WERI-Rb-1 (cell line): ENCODE measurements around the gene TBC1D5.

Source experiments
- DNase-seq: peaks from one replicate; pipeline ENCODE4 v3.0.0-alpha.2; 2020
- H3K27ac ChIP-seq: fragments of 250-450 bp; sonication (Bioruptor Pico); 2 replicates; pipeline ENCODE4 v1.5.1; 2020; ENCODE audit warnings: mild to moderate bottlenecking, moderate library complexity
- H3K27me3 ChIP-seq: fragments of 250-450 bp; sonication (Bioruptor Pico); 2 replicates; pipeline ENCODE4 v1.5.1; 2021; ENCODE audit warnings: mild to moderate bottlenecking, low read depth, moderate library complexity; ENCODE audit not compliant: insufficient read depth, severe bottlenecking
- H3K36me3 ChIP-seq: fragments of 250-450 bp; sonication (Bioruptor Pico); 2 replicates; pipeline ENCODE4 v1.5.1; 2020; ENCODE audit warnings: mild to moderate bottlenecking, moderate library complexity
- H3K4me3 ChIP-seq: 2 replicates; pipeline ENCODE4 v1.5.1; 2011; ENCODE audit warnings: low read depth, mild to moderate bottlenecking, control low read depth, low read length
- H3K9me3 ChIP-seq: fragments of 250-450 bp; sonication (Bioruptor Pico); 2 replicates; pipeline ENCODE4 v1.5.1; 2021; ENCODE audit warnings: mild to moderate bottlenecking, moderate library complexity; ENCODE audit not compliant: severe bottlenecking
- TF ChIP-seq, protein P1 (sequence below): IDR thresholded peaks from 2 replicates; pipeline ENCODE4 v1.5.1; 2011; ENCODE audit warnings: low read depth, mild to moderate bottlenecking, control low read depth, inconsistent platforms, low read length

Gene TBC1D5

DNA sequence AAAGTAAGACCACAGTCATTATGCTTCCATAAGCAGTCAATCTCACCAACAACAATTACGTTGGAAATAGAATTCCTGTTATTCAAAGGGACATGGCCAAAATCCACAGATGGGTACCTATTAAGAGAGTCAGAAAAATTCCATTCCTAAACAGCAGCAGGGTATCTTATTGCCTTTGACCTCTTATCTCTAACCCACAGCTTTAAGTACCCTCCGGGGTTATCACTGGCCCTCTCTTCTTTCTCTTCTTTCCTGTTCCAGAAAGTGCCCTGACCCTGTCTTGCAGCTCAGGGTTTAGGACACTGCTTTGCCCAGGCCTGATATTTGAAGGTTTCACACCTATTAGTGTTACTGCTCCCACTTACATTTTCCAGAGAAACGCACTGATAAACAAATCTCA is 428.7 kb downstream of the TBC1D5 start:
- TF ChIP-seq, protein P1, sequence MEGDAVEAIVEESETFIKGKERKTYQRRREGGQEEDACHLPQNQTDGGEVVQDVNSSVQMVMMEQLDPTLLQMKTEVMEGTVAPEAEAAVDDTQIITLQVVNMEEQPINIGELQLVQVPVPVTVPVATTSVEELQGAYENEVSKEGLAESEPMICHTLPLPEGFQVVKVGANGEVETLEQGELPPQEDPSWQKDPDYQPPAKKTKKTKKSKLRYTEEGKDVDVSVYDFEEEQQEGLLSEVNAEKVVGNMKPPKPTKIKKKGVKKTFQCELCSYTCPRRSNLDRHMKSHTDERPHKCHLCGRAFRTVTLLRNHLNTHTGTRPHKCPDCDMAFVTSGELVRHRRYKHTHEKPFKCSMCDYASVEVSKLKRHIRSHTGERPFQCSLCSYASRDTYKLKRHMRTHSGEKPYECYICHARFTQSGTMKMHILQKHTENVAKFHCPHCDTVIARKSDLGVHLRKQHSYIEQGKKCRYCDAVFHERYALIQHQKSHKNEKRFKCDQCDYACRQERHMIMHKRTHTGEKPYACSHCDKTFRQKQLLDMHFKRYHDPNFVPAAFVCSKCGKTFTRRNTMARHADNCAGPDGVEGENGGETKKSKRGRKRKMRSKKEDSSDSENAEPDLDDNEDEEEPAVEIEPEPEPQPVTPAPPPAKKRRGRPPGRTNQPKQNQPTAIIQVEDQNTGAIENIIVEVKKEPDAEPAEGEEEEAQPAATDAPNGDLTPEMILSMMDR, result no peak
- no peak for DNase-seq

DNA sequence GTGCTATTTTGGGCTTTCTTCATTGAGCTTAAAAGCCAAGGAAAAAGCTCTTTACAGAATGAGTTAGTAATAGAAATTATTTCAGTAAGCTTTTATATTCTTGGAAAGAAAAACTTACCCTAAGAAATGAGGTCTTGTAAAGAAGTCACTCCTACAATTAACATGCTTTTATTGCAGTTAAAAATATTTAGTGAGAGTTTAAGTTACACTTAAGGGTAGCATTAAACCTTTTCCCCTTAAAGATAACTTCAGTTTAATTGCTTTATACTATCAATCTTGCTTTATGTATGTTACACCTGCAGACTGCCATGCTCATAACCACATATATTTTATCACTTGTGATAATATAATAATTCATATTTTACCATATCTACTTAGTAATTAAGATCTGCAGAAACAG is 431.4 kb downstream of the TBC1D5 start:
- no peak for DNase-seq
- Histone ChIP-seq H3K27ac (no peak overlapping the region), H3K27me3 (no peaks in the 10 kb centered on the region), H3K4me3 (no peak overlapping the region), H3K36me3 (no peaks in the 10 kb centered on the region), H3K9me3 (no peaks in the 10 kb centered on the region)
- TF ChIP-seq, protein P1, result no peak

More for the DNA sequence above, 428.7 kb downstream of the TBC1D5 start:
- H3K9me3 ChIP-seq, result no peaks in the 10 kb centered on the region
- H3K27ac ChIP-seq, result no peak overlapping the region
- no peak overlapping the region for H3K4me3 ChIP-seq
- no peaks in the 10 kb centered on the region for H3K27me3 ChIP-seq
- no peaks in the 10 kb centered on the region for H3K36me3 ChIP-seq

DNA sequence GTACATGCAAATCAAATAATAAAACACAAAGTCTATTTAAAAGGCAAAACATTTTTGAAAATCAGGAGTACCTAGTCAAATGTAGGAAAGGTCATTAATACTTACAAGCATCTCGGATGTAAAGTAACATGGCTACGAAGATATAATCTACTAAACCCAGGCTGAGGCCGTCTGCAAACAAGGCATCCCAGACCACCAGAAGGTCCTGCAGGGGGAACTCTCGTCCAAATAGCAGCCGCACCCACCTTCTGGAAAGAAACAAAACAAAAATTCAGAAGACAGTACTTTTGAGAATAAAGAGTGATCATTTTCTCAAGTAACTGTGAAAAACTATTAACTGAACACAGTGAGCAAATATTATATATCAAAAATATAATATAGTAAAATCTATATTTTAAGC is 434.5 kb downstream of the TBC1D5 start:
- no peak for DNase-seq
- Histone ChIP-seq H3K36me3 (no peaks in the 10 kb centered on the region), H3K4me3 (no peak overlapping the region), H3K27ac (no peak overlapping the region), H3K27me3 (no peaks in the 10 kb centered on the region), H3K9me3 (no peaks in the 10 kb centered on the region)
- TF ChIP-seq, protein P1, result no peak

DNA sequence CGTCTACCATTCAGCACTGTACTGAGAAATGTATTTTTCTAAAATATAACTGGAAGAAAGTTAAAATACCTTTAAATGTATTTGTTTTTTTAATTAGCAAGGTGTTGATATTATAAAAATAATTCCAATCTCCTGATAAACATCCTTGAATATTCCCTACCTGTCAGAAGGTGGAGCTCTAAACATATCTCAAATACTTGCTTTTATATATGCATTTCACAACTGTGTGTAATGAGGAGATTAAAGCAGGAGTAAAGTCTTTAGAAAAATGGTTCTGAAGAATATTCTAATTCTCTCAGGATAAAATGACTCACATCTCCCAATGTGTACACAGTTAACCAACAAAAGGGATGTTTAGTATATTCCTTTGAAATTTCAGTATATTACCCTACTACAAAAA is 434.9 kb downstream of the TBC1D5 start:
- no peak for DNase-seq
- no peaks in the 10 kb centered on the region for H3K36me3 ChIP-seq
- no peak overlapping the region for H3K27ac ChIP-seq

DNA sequence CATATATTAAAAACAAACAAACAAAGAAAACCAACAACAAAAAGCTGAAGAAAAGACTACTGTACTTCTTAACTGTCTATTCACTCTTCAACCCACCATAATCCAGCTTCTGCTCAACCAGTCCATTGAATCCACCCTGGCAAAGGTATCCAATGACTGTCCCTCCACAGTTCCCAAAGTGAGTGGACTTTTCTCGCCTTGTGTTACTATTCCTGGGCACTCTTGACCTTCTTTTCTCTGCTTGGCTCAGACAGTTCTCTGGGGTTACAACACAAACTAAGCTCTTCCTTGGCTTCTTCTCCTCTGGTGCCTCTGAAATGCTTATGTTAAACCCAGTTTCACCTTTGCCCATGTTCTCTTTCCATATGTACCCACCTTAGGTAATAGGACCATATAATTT is 437.5 kb downstream of the TBC1D5 start:
- no peaks in the 10 kb centered on the region for H3K9me3 ChIP-seq
- no peaks in the 10 kb centered on the region for H3K36me3 ChIP-seq
- no peak overlapping the region for H3K4me3 ChIP-seq
- TF ChIP-seq, protein P1, result no peak
- no peak overlapping the region for H3K27ac ChIP-seq
- DNase-seq, result no peak
- no peaks in the 10 kb centered on the region for H3K27me3 ChIP-seq

More for the DNA sequence above, 434.9 kb downstream of the TBC1D5 start:
- TF ChIP-seq, protein P1, result no peak
- Histone ChIP-seq H3K27me3 (no peaks in the 10 kb centered on the region), H3K4me3 (no peak overlapping the region), H3K9me3 (no peaks in the 10 kb centered on the region)

DNA sequence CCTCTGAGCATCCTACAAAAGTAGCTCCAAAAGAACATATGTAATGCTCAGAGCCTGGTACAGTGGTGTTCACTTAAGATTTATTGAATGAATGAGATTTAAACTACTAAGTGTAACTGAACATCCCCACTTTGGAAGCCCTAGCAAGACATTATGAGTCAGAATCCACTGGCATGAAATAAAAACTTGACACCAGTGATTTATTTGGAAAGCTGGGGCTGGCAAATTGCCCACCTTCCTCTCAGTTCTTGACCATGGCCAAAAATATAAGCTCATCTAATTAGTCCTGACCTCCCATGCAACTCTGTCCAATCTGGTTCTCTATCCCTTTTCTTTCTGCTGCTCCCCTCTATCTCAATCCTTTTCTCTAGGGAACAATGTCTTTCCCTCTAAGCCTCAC is 439.7 kb downstream of the TBC1D5 start:
- Histone ChIP-seq H3K27me3 (no peaks in the 10 kb centered on the region), H3K9me3 (no peaks in the 10 kb centered on the region), H3K4me3 (no peak overlapping the region), H3K36me3 (no peaks in the 10 kb centered on the region), H3K27ac (no peak overlapping the region)
- TF ChIP-seq, protein P1, result no peak
- no peak for DNase-seq
